Neutrophil (primary cell): ENCODE measurements around the gene PHYKPL.
"Not testable (repeated sequence)": the region's sequence is repeated elsewhere in the genome, so short reads cannot be mapped to it uniquely, and the experiment has no call there.

ENCODE experiments used
- H3K27ac ChIP-seq: fragments of 200-600 bp; sonication (generic); 2 replicates; pipeline ENCODE4 v1.5.1; 2016; ENCODE audit warnings: mild to moderate bottlenecking, moderate library complexity
- H3K27me3 ChIP-seq: fragments of 200-600 bp; sonication (generic); 2 replicates; pipeline ENCODE4 v1.6.0; 2016; ENCODE audit warnings: mild to moderate bottlenecking
- H3K36me3 ChIP-seq: fragments of 200-600 bp; sonication (generic); 2 replicates; pipeline ENCODE4 v1.5.1; 2017
- H3K4me1 ChIP-seq, 2 experiments: fragments of 200-600 bp in 1 of 2; sonication (generic) in 1 of 2; 1 replicate in 1 of 2; 2 replicates in 1 of 2; pipeline versions ENCODE4 v1.5.1 to v1.6.1; 2013 to 2016; ENCODE audit warnings: low read depth in 1 of 2, low read length in 1 of 2, mild to moderate bottlenecking in 1 of 2, moderate library complexity in 1 of 2; ENCODE audit not compliant: control insufficient read depth in 1 of 2, insufficient read depth in 1 of 2
- H3K4me3 ChIP-seq, 2 experiments: fragments of 200-600 bp in 1 of 2; sonication (generic) in 1 of 2; 1 replicate in 1 of 2; 2 replicates in 1 of 2; pipeline ENCODE4 v1.5.1; 2013 to 2016; ENCODE audit warnings: low read depth in 1 of 2, low read length in 1 of 2, mild to moderate bottlenecking in 1 of 2, moderate library complexity in 1 of 2
- H3K9me3 ChIP-seq: fragments of 200-600 bp; sonication (generic); 2 replicates; pipeline ENCODE4 v1.5.1; 2016
- TF ChIP-seq, protein P1 (sequence below): fragments of 200-600 bp; sonication (generic); IDR thresholded peaks from 2 replicates; pipeline ENCODE4 v1.5.1; 2016; ENCODE audit warnings: antibody characterized with exemption

PHYKPL gene

GRCh38 chr5:178261666-178262600 is 29.3 kb upstream of the PHYKPL start:
- Histone ChIP-seq H3K27me3 (no peaks in the 10 kb centered on the region), H3K4me1 (no peaks in the 10 kb centered on the region), H3K36me3 (no peaks in the 10 kb centered on the region), H3K9me3 (no peaks in the 10 kb centered on the region), H3K4me3 (no peak overlapping the region), H3K27ac (no peak overlapping the region)
- TF ChIP-seq, protein P1, sequence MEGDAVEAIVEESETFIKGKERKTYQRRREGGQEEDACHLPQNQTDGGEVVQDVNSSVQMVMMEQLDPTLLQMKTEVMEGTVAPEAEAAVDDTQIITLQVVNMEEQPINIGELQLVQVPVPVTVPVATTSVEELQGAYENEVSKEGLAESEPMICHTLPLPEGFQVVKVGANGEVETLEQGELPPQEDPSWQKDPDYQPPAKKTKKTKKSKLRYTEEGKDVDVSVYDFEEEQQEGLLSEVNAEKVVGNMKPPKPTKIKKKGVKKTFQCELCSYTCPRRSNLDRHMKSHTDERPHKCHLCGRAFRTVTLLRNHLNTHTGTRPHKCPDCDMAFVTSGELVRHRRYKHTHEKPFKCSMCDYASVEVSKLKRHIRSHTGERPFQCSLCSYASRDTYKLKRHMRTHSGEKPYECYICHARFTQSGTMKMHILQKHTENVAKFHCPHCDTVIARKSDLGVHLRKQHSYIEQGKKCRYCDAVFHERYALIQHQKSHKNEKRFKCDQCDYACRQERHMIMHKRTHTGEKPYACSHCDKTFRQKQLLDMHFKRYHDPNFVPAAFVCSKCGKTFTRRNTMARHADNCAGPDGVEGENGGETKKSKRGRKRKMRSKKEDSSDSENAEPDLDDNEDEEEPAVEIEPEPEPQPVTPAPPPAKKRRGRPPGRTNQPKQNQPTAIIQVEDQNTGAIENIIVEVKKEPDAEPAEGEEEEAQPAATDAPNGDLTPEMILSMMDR = no peak

GRCh38 chr5:178259623-178260536 is 27.3 kb upstream of the PHYKPL start:
- H3K9me3 ChIP-seq = no peaks in the 10 kb centered on the region
- no peak overlapping the region for H3K4me3 ChIP-seq
- no peaks in the 10 kb centered on the region for H3K27me3 ChIP-seq
- TF ChIP-seq, protein P1 = no peak
- H3K27ac ChIP-seq = no peak overlapping the region
- H3K4me1 ChIP-seq = no peaks in the 10 kb centered on the region
- H3K36me3 ChIP-seq = no peaks in the 10 kb centered on the region

GRCh38 chr5:178257650-178258049 is 25.0 kb upstream of the PHYKPL start:
- TF ChIP-seq, protein P1 = no peak
- H3K27me3 ChIP-seq = no peaks in the 10 kb centered on the region
- H3K27ac ChIP-seq = no peak overlapping the region
- H3K4me1 ChIP-seq = no peaks in the 10 kb centered on the region
- no peaks in the 10 kb centered on the region for H3K9me3 ChIP-seq
- no peak overlapping the region for H3K4me3 ChIP-seq
- no peaks in the 10 kb centered on the region for H3K36me3 ChIP-seq

DNA sequence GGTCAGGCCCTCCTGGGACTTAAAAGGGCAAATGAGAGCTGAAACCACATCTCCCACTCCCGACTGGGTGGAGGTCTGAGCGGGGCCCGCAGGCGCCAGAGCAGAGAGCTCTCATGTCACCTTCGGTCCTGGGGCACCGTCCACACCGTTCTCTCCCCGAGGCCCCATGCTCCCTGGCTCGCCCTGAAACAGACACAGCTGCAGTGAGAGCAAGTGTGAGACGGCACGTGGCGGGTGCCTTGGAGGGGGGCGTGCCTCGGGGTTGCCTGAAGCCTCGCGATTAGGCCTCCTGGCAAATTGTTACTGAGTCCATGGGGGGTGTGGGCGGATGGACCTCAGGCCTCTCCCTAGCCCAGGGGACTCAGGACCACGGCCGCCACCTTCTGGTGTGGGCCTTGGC is 24.1 kb upstream of the PHYKPL start:
- TF ChIP-seq, protein P1 = no peak
- H3K9me3 ChIP-seq = no peaks in the 10 kb centered on the region
- H3K27me3 ChIP-seq = no peaks in the 10 kb centered on the region
- H3K27ac ChIP-seq = no peak overlapping the region
- H3K36me3 ChIP-seq = no peaks in the 10 kb centered on the region
- H3K4me3 ChIP-seq = no peak overlapping the region
- H3K4me1 ChIP-seq = no peaks in the 10 kb centered on the region

GRCh38 chr5:178253632-178254031 is 21.0 kb upstream of the PHYKPL start:
- not testable (repeated sequence) for H3K4me1 ChIP-seq, H3K27ac ChIP-seq, H3K27me3 ChIP-seq, H3K36me3 ChIP-seq, H3K4me3 ChIP-seq, H3K9me3 ChIP-seq

DNA sequence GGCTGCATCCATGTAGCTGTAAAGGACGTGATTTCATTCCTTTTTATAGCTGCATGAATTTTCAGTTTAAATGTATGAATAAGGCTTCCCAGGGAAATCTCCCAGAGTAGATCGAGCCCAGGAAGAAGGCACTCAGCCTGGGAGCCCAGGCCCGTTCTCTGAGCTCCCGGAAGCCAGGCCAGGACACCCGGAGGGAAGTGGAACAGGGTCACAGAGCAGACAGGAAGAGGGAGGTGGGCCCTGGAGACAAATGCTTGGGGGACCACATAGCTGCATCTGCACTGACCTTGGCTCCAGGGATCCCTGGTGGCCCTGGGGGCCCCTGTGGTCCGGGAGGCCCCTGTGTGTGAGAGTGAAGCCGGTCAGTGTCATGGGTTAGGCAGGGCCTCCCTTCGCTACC is 19.7 kb upstream of the PHYKPL start:
- Histone ChIP-seq H3K9me3 (no peaks in the 10 kb centered on the region), H3K4me3 (no peak overlapping the region), H3K27me3 (no peaks in the 10 kb centered on the region), H3K4me1 (no peaks in the 10 kb centered on the region), H3K27ac (no peak overlapping the region), H3K36me3 (no peaks in the 10 kb centered on the region)
- TF ChIP-seq, protein P1 = no peak
